ENCODE data around the gene SLC25A42. TPM values are rescaled to one million over a fixed set of nuclear protein-coding genes. Genes with fewer than 3 reads are reported as not detected.
"Not testable (repeated sequence)": the region's sequence is repeated elsewhere in the genome, so short reads cannot be mapped to it uniquely, and the experiment has no call there.

Gene SLC25A42
- total and polyA plus RNA-seq, 2 donors (not counting 3 experiments of a cell fraction or from before 2014, with no cell fraction given), result 6.2 to 6.3 TPM

DNA sequence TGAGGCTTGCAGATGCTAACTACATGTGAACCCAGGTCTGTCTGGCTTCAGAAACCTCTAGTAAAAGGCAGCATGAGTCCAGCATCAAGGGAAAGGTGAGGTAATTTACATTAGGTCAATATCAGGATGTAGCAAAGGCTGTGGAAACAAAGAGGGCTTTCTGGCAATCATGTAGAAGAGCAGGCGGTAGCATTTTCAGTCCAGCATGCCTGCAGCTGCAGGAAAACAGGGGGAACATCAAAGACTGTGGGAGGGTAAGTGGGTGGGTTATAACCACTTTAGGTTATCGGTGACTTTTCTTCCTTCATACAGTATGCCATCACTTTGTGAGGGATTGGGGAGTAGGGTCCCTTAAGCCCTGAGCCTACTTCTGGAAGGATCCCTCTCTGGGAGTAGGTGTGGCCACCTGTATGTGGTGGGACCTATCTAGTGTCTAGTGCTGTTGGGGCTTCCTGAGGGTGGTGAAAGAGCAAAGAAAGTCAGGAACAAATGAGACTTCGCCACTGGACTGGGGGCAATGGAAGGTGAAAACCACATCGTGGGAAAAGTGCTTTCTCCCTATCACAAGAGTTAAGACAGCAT is 41.3 kb upstream of the SLC25A42 start:
- Histone ChIP-seq H2AFZ (ENCODE audit: low read depth, low read length) (no peak overlapping the region), H3K27me3 (ENCODE audit: control insufficient read depth in 2 of 2, insufficient read depth in 2 of 2, low read length in 2 of 2) (no peaks in the 10 kb centered on the region), H3K4me1 (ENCODE audit: control insufficient read depth, extremely low read depth, insufficient read depth, low read length) (no peaks in the 10 kb centered on the region), H4K20me1 (replicated peaks; ENCODE audit: control insufficient read depth, extremely low read depth, insufficient read depth, low read length) (no peaks in the 10 kb centered on the region), H3K79me2 (ENCODE audit: control insufficient read depth, insufficient read depth, low read length) (peaks cover 51% of the 10 kb centered on the region), H3K9me1 (replicated peaks; ENCODE audit: control insufficient read depth, extremely low read depth, insufficient read depth, low read length) (no peaks in the 10 kb centered on the region), H3K27ac (ENCODE audit: insufficient read depth, low read depth, low read length) (no peak overlapping the region), H3K4me2 (ENCODE audit: insufficient read depth, low read length) (no peak overlapping the region), H3K9ac (replicated peaks; ENCODE audit: extremely low read depth, insufficient read depth, low read length) (no peak overlapping the region), H3K36me3 (ENCODE audit: control insufficient read depth in 2 of 2, extremely low read depth in 1 of 2, insufficient read depth in 2 of 2, low read length in 2 of 2) (peaks cover 28 to 34% of the 10 kb centered on the region in 2 experiments), H3K9me3 (replicated peaks; ENCODE audit: control insufficient read depth, insufficient read depth, low read length) (no peaks in the 10 kb centered on the region), H3K4me3 (replicated peaks in 1 of 3; ENCODE audit: insufficient read depth in 1 of 3, low read depth in 1 of 3, low read length in 3 of 3) (no peak overlapping the region)
- CTCF ChIA-PET, result interaction anchor here (1.4 kb wide), 1 partner anchor 176 kb away, joined by 3 read pairs; no protein-coding TSS in a partner anchor
- FAIRE-seq (no peak), DNase-seq (ENCODE audit: low read depth, low spot score) (no peak)
- dilution Hi-C loops (cut with MboI; ENCODE audit: extremely low pct_ligation_motif_present, low sequenced_read_pairs), result no loop called here
- no TSS peak for BruUV-seq (replicated peaks)
- POLR2A ChIA-PET, result no interaction called here
- TF ChIP-seq, protein P1, sequence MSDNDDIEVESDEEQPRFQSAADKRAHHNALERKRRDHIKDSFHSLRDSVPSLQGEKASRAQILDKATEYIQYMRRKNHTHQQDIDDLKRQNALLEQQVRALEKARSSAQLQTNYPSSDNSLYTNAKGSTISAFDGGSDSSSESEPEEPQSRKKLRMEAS (IDR thresholded peaks at IDR 0.05; ENCODE audit: insufficient read depth, insufficient read length), result no peak
- TF ChIP-seq JUN (IDR thresholded peaks at IDR 0.05; ENCODE audit: borderline replicate concordance, insufficient read depth, insufficient read length, low read depth), result no peak
- TF ChIP-seq, protein P2, sequence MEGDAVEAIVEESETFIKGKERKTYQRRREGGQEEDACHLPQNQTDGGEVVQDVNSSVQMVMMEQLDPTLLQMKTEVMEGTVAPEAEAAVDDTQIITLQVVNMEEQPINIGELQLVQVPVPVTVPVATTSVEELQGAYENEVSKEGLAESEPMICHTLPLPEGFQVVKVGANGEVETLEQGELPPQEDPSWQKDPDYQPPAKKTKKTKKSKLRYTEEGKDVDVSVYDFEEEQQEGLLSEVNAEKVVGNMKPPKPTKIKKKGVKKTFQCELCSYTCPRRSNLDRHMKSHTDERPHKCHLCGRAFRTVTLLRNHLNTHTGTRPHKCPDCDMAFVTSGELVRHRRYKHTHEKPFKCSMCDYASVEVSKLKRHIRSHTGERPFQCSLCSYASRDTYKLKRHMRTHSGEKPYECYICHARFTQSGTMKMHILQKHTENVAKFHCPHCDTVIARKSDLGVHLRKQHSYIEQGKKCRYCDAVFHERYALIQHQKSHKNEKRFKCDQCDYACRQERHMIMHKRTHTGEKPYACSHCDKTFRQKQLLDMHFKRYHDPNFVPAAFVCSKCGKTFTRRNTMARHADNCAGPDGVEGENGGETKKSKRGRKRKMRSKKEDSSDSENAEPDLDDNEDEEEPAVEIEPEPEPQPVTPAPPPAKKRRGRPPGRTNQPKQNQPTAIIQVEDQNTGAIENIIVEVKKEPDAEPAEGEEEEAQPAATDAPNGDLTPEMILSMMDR (IDR thresholded peaks at IDR 0.05; ENCODE audit: extremely low read depth in 1 of 2, insufficient read depth in 1 of 2, low read depth in 1 of 2, low read length in 2 of 2), result no peak
- TF ChIP-seq POLR2A (IDR thresholded peaks at IDR 0.05; ENCODE audit: low read depth, low read length), result no peak
- no peak for TF ChIP-seq EZH2 (IDR thresholded peaks at IDR 0.05; ENCODE audit: borderline replicate concordance, low read depth, low read length, severe bottlenecking)
- no peak for TF ChIP-seq FOS (IDR thresholded peaks at IDR 0.05; ENCODE audit: borderline replicate concordance, insufficient read depth, low read length)
- TF ChIP-seq GATA2 (IDR thresholded peaks at IDR 0.05; ENCODE audit: insufficient read depth, insufficient read length, low read depth, low read length), result no peak
- TF ChIP-seq POLR2AphosphoS5 (IDR thresholded peaks at IDR 0.05; ENCODE audit: insufficient read depth, low read depth, low read length), result no peak
- TF ChIP-seq MYC (IDR thresholded peaks at IDR 0.05; ENCODE audit: low read depth, low read length), result no peak
- intact Hi-C loops (cut with micrococcal nuclease), result no loop called here

DNA sequence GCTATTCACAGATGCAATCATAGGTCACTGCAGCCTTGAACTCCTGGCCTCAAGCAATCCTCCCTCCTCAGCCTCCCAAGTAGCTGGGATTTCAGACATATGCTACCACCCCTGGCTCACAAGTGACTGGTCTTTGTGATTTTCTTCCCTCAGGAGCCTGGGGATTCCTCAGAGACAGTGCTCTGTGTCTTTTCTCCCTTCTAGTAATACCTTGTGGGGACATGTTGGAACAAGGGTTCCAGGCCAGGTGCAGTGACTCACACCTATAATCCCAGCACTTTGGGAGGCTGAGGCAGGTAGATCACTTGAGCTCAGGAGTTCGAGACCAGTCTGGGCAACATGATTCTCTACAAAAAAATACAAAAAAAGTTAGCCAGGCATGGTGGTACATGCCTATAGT is 40.4 kb upstream of the SLC25A42 start:
- BruUV-seq (replicated peaks); dilution Hi-C loops (cut with MboI; ENCODE audit: extremely low pct_ligation_motif_present, low sequenced_read_pairs); DNase-seq (ENCODE audit: low read depth, low spot score); H3K4me1 ChIP-seq (ENCODE audit: control insufficient read depth, extremely low read depth, insufficient read depth, low read length); POLR2A ChIA-PET; H3K27me3 ChIP-seq (ENCODE audit: control insufficient read depth in 2 of 2, insufficient read depth in 2 of 2, low read length in 2 of 2); H3K9me1 ChIP-seq (replicated peaks; ENCODE audit: control insufficient read depth, extremely low read depth, insufficient read depth, low read length); H4K20me1 ChIP-seq (replicated peaks; ENCODE audit: control insufficient read depth, extremely low read depth, insufficient read depth, low read length); H3K9me3 ChIP-seq (replicated peaks; ENCODE audit: control insufficient read depth, insufficient read depth, low read length); H3K9ac ChIP-seq (replicated peaks; ENCODE audit: extremely low read depth, insufficient read depth, low read length); H3K4me3 ChIP-seq (replicated peaks in 1 of 3; ENCODE audit: insufficient read depth in 1 of 3, low read depth in 1 of 3, low read length in 3 of 3); intact Hi-C loops (cut with micrococcal nuclease); H3K4me2 ChIP-seq (ENCODE audit: insufficient read depth, low read length); H3K27ac ChIP-seq (ENCODE audit: insufficient read depth, low read depth, low read length); H2AFZ ChIP-seq (ENCODE audit: low read depth, low read length): not testable (repeated sequence)
- peak; percentile 8 for FAIRE-seq
- H3K79me2 ChIP-seq (ENCODE audit: control insufficient read depth, insufficient read depth, low read length), result peaks cover 50% of the 10 kb centered on the region
- H3K36me3 ChIP-seq (ENCODE audit: control insufficient read depth in 2 of 2, extremely low read depth in 1 of 2, insufficient read depth in 2 of 2, low read length in 2 of 2), result peaks cover 28 to 37% of the 10 kb centered on the region in 2 experiments
- CTCF ChIA-PET, result interaction anchor here (1.4 kb wide), 1 partner anchor 176 kb away, joined by 3 read pairs; no protein-coding TSS in a partner anchor
